GM06990 (cell line): Measurements from ENCODE around the gene ETS1.

ENCODE experiments used
- DNase-seq: peaks from one replicate; pipeline ENCODE4 v3.0.0-alpha.2; 2011; ENCODE audit not compliant: insufficient read length; ENCODE audit errors: extremely low read depth
- H3K27me3 ChIP-seq: replicated peaks from 2 replicates; pipeline ENCODE4 v1.6.0; 2011; ENCODE audit warnings: low read length; ENCODE audit not compliant: control insufficient read depth, insufficient read depth
- H3K36me3 ChIP-seq: 2 replicates; pipeline ENCODE4 v1.5.1; 2011; ENCODE audit warnings: low read length; ENCODE audit not compliant: control insufficient read depth, insufficient read depth
- H3K4me3 ChIP-seq: replicated peaks from 2 replicates; pipeline ENCODE4 v1.5.1; 2011; ENCODE audit warnings: low read depth, mild to moderate bottlenecking, control low read depth, low read length
- TF ChIP-seq, protein P1 (sequence below): IDR thresholded peaks from 2 replicates; pipeline ENCODE4 v1.5.1; 2011; ENCODE audit warnings: low read length, control low read depth, mild to moderate bottlenecking, inconsistent platforms; ENCODE audit not compliant: insufficient read depth, poor library complexity, severe bottlenecking

ETS1 gene

DNA sequence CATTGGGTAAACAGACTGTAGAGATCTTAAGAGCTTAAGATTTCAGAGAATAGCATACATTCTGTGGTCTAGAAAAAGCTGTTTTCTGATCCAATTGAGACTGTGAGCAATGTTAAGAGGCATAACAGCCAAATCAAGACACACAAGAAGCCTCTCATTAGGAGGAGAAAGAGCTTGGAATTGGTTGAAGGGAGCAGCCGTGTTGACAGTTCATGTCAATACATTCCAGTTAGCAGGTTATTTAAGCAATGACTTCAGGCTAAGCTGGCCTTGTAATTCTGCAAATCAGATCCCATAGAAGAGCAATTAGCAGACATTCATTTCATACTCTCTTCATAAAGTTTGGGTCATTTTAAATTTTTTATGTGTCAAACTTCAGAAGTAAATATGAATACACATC, 50.9 kb downstream of the ETS1 start:
- no peaks in the 10 kb centered on the region for H3K36me3 ChIP-seq
- H3K27me3 ChIP-seq = no peaks in the 10 kb centered on the region
- TF ChIP-seq, protein P1, sequence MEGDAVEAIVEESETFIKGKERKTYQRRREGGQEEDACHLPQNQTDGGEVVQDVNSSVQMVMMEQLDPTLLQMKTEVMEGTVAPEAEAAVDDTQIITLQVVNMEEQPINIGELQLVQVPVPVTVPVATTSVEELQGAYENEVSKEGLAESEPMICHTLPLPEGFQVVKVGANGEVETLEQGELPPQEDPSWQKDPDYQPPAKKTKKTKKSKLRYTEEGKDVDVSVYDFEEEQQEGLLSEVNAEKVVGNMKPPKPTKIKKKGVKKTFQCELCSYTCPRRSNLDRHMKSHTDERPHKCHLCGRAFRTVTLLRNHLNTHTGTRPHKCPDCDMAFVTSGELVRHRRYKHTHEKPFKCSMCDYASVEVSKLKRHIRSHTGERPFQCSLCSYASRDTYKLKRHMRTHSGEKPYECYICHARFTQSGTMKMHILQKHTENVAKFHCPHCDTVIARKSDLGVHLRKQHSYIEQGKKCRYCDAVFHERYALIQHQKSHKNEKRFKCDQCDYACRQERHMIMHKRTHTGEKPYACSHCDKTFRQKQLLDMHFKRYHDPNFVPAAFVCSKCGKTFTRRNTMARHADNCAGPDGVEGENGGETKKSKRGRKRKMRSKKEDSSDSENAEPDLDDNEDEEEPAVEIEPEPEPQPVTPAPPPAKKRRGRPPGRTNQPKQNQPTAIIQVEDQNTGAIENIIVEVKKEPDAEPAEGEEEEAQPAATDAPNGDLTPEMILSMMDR = no peak
- no peak overlapping the region for H3K4me3 ChIP-seq
- no peak for DNase-seq

DNA sequence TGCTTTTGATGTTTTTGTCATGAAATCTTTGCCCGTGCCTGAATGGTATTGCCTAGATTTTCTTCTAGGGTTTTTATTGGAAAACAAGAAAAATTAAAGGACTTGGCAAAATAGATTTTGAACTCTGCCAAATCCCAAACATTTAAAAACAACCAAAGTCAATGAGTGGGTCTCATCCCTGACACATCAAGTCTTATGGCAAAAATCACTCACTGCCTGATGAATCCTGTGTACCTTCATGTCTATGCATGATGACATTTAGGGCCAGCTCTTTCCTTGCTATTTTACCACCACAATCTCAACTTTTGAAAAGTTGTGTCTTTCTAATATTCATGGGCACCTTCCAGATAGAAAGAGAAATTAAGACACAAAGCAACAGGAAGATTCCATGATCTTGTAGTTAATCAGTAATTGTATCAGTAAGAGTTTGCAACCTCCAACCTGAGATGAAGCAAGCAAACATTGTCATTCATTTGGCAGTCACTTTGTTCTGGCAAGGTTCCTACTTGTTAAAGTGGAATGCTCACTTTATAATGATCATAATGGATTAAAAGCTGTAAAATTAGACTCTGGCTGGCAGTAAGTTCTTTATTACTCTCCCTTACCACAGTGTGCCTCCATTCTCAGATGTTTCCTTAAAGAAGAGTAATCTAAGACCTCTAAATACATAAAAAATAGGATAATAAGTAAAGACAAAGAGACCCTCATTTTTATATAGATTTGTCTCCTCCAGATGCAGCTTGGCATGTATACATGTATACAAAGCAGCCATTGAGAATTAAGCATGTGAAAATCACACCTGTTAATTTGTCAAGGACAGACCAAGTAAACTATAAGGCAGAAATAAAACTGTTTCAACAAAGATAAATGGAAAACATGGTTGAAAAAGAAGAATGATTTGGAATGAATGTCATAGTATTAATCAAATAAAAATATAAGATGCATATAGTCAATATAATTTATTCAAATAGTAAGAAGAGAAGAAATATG, 51.6 kb downstream of the ETS1 start:
- no peaks in the 10 kb centered on the region for H3K27me3 ChIP-seq
- TF ChIP-seq, protein P1 = no peak

DNA sequence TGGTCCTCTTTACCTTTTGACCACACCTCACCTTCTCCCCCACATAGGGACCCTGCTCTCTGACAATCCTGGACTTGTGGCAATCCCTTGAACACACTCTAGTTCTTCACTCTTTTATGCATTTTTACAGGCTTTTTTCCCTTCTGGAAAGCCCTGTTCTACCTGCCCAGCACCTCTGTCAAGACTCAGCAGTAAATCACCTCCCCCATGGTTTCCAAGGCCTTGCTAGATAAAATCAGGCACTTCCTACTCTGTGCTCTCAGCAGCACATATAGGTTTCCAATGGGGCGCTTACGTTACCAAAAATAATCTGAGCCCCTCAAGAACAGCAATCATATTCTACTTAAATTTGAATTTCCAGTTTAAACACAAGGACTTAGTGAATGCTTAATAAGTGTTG, 53.9 kb downstream of the ETS1 start:
- H3K36me3 ChIP-seq = no peaks in the 10 kb centered on the region
- TF ChIP-seq, protein P1 = no peak
- H3K27me3 ChIP-seq = no peaks in the 10 kb centered on the region
- H3K4me3 ChIP-seq = no peak overlapping the region
- no peak for DNase-seq

More for the DNA sequence above, 51.6 kb downstream of the ETS1 start:
- H3K4me3 ChIP-seq = no peak overlapping the region
- DNase-seq = no peak
- no peaks in the 10 kb centered on the region for H3K36me3 ChIP-seq

DNA sequence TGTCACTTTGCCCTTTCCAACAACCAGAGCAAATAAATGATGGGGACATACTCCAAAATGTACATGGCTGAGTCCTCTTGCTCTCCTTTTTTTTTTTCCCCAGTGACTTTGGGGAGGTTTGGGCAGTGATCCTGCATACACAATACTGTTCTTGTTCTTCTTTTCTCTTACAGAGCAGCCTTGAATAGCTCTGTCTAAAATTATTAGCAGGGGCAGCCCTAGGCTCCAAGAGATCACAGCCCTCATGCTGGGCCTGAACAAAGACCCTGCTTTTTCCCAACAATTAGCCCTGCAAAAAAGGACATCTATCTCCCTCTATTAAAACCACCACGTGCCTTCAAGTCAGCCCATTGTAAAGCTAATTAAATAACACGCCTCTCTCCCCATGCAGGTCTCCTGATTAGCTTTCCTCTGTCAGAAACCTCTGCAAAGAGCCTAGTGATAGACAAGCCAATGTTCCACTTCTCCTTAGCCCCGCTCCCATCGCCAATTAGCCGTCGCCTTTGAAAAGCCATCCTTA, 54.7 kb downstream of the ETS1 start:
- Histone ChIP-seq H3K4me3 (no peak overlapping the region), H3K27me3 (no peaks in the 10 kb centered on the region), H3K36me3 (no peaks in the 10 kb centered on the region)
- TF ChIP-seq, protein P1 = no peak
- no peak for DNase-seq

DNA sequence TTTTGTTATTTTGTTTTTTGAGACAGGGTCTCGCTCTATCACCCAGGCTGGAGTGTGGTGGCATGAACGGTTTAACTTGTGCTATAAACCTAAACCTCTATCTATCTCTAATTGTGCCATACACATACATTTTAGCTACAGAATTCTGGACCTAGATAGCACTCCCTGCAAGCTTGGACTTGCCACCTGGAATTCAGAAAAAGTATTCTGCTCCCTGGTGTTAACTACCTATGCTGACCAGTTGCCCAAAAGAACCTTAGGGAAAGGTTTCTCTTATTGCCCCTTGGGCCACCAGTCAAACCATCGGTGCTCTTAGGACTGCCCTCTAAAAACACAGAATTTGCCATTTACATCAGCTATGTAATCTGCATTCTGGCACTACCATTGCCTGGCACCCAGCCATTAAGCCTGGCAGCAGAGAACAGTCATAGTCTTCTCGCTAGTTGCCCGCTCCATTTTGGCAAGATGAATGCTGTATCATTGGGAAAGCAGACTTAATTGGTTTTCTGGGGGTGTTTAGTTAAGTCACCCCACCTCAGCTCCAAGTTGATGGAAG, 55.3 kb downstream of the ETS1 start:
- Histone ChIP-seq H3K27me3 (no peaks in the 10 kb centered on the region), H3K36me3 (no peaks in the 10 kb centered on the region), H3K4me3 (no peak overlapping the region)
- DNase-seq = no peak
- TF ChIP-seq, protein P1 = no peak
